Ishikawa (cell line): ENCODE data around the gene TMEM168.

Experiments
- CEBPB ChIP-seq: IDR thresholded peaks from 2 replicates; pipeline ENCODE4 v1.6.1; 2012
- EGR1 ChIP-seq: IDR thresholded peaks from 2 replicates; pipeline ENCODE4 v1.6.1; 2012
- EP300 ChIP-seq: IDR thresholded peaks from 2 replicates; pipeline ENCODE4 v1.6.1; 2012; ENCODE audit warnings: borderline replicate concordance
- FOXM1 ChIP-seq: IDR thresholded peaks from 2 replicates; pipeline ENCODE4 v1.6.1; 2012; ENCODE audit warnings: low read depth, borderline replicate concordance
- MAX ChIP-seq: IDR thresholded peaks from 2 replicates; pipeline ENCODE4 v1.6.1; 2012
- RAD21 ChIP-seq: IDR thresholded peaks from 2 replicates; pipeline ENCODE4 v1.6.1; 2012; ENCODE audit warnings: low read depth
- TAF1 ChIP-seq: IDR thresholded peaks from 2 replicates; pipeline ENCODE4 v1.6.1; 2012; ENCODE audit warnings: low read depth, mild to moderate bottlenecking
- TCF12 ChIP-seq: IDR thresholded peaks from 2 replicates; pipeline ENCODE4 v1.6.1; 2012; ENCODE audit warnings: low read depth
- TEAD4 ChIP-seq: IDR thresholded peaks from 2 replicates; pipeline ENCODE4 v1.6.1; 2012
- YY1 ChIP-seq: IDR thresholded peaks from 2 replicates; pipeline ENCODE4 v1.6.1; 2012; ENCODE audit warnings: low read depth
- TF ChIP-seq, protein P1 (sequence below): IDR thresholded peaks from 2 replicates; pipeline ENCODE4 v1.6.1; 2012
- TF ChIP-seq, protein P2 (sequence below): IDR thresholded peaks from 2 replicates; pipeline ENCODE4 v1.6.1; 2012; ENCODE audit warnings: low read depth, mild to moderate bottlenecking

GRCh38 chr7:112763996-112764395 is 26.2 kb downstream of the TMEM168 start:
- TF ChIP-seq MAX: no peak
- TF ChIP-seq RAD21: no peak
- TF ChIP-seq, protein P1, sequence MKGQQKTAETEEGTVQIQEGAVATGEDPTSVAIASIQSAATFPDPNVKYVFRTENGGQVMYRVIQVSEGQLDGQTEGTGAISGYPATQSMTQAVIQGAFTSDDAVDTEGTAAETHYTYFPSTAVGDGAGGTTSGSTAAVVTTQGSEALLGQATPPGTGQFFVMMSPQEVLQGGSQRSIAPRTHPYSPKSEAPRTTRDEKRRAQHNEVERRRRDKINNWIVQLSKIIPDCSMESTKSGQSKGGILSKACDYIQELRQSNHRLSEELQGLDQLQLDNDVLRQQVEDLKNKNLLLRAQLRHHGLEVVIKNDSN: no peak
- TF ChIP-seq EP300: no peak
- TF ChIP-seq TAF1: no peak
- no peak for TF ChIP-seq EGR1
- no peak for TF ChIP-seq FOXM1
- TF ChIP-seq TCF12: no peak
- TF ChIP-seq, protein P2, sequence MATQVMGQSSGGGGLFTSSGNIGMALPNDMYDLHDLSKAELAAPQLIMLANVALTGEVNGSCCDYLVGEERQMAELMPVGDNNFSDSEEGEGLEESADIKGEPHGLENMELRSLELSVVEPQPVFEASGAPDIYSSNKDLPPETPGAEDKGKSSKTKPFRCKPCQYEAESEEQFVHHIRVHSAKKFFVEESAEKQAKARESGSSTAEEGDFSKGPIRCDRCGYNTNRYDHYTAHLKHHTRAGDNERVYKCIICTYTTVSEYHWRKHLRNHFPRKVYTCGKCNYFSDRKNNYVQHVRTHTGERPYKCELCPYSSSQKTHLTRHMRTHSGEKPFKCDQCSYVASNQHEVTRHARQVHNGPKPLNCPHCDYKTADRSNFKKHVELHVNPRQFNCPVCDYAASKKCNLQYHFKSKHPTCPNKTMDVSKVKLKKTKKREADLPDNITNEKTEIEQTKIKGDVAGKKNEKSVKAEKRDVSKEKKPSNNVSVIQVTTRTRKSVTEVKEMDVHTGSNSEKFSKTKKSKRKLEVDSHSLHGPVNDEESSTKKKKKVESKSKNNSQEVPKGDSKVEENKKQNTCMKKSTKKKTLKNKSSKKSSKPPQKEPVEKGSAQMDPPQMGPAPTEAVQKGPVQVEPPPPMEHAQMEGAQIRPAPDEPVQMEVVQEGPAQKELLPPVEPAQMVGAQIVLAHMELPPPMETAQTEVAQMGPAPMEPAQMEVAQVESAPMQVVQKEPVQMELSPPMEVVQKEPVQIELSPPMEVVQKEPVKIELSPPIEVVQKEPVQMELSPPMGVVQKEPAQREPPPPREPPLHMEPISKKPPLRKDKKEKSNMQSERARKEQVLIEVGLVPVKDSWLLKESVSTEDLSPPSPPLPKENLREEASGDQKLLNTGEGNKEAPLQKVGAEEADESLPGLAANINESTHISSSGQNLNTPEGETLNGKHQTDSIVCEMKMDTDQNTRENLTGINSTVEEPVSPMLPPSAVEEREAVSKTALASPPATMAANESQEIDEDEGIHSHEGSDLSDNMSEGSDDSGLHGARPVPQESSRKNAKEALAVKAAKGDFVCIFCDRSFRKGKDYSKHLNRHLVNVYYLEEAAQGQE: no peak
- no peak for TF ChIP-seq TEAD4
- no peak for TF ChIP-seq YY1
- no peak for TF ChIP-seq CEBPB
